Measurements from ENCODE around the gene TPBG.

The TPBG gene

GRCh38 chr6:82363428-82364086, at the start of gene TPBG:
Gene TPBG, plus strand, starts transcription at chr6:82363817. Its CDS starts 1,145 bp downstream, at chr6:82364962.
- DNase-seq, result no peak

- peak; percentile 5 for DNase-seq
These were observed 41.2 kb upstream of the TPBG start for GRCh38 chr6:82322386-82322785.

GRCh38 chr6:82329766-82330165, 33.9 kb upstream of the TPBG start:
- no peak for DNase-seq

GRCh38 chr6:82330171-82330804, 33.3 kb upstream of the TPBG start:
- DNase-seq, result no peak

- peak; percentile 0 for DNase-seq
These were observed 32.4 kb upstream of the TPBG start for GRCh38 chr6:82331031-82331773.

- DNase-seq, result no peak
These were observed 29.8 kb upstream of the TPBG start for GRCh38 chr6:82333781-82334180.

GRCh38 chr6:82337688-82338257, 25.8 kb upstream of the TPBG start:
- no peak for DNase-seq

GRCh38 chr6:82348130-82348529, 15.5 kb upstream of the TPBG start:
- DNase-seq, result no peak

GRCh38 chr6:82353848-82354247, 9.8 kb upstream of the TPBG start:
- DNase-seq, result no peak

- DNase-seq, result no peak
These were observed 3.1 kb upstream of the TPBG start for GRCh38 chr6:82360552-82360951.

- no peak for DNase-seq
These were observed 2.0 kb upstream of the TPBG start for GRCh38 chr6:82361631-82362030.

GRCh38 chr6:82362144-82362543, 1.5 kb upstream of the TPBG start:
- DNase-seq, result no peak

GRCh38 chr6:82362878-82363427, 664 bp upstream of the TPBG start:
- DNase-seq, result no peak

- DNase-seq, result peak; percentile 22
These were observed 734 bp downstream of the TPBG start for GRCh38 chr6:82364087-82365015.

- DNase-seq, result peak; percentile 2
These were observed 1.6 kb downstream of the TPBG start for GRCh38 chr6:82365016-82365795.

GRCh38 chr6:82367704-82368103, 4.1 kb downstream of the TPBG start:
- DNase-seq, result no peak

- DNase-seq, result no peak
These were observed 7.2 kb downstream of the TPBG start for GRCh38 chr6:82370788-82371187.

GRCh38 chr6:82371799-82372546, 8.4 kb downstream of the TPBG start:
- DNase-seq, result no peak

- DNase-seq, result no peak
These were observed 9.0 kb downstream of the TPBG start for GRCh38 chr6:82372656-82373055.

GRCh38 chr6:82374516-82374915, 10.9 kb downstream of the TPBG start:
- no peak for DNase-seq

- DNase-seq, result no peak
These were observed 13.0 kb downstream of the TPBG start for GRCh38 chr6:82376636-82377035.
